ENCODE data around the gene TUNAR.

TUNAR gene

DNA sequence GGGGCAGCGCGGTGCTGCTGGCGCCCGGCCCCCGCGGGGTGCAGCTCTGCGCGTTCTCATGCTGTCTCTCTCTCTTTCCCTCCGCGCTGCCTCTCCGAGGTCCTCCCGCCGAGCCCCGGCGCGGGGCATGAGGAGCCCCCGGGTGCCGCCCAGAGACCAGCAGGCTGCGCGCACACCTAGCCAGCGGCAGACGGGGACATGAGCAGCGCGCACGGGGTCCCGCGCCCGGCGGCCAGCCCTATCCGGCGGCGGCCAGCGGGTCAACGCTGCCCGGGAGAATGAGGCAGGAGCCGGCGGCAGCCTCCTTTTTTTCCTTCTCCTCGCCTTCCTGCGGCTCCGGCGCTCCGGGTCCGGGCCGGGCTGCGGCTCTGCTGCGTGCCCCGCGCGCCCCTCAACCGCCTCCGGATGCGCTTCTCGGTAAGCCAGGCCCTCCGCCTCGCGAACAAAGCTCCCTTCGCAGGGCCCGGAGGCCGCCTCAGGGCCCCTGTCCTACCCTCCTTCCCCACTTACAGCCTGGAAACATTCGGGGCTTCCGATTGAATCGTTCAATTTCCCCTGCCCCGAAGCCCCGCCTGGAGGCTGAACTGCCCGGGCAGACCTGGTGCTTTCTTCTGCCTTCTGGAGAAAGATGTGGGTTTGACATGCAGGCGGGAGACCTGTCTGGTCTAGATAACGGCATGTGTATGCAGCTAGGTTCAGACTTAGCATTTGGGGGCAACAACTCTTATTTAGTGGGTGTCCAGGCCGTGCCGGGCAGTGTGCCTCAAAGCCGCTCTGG, at the start of gene TUNAR:
TSS of gene TUNAR (plus strand) at position 72 of the 778 bp plus-strand sequence.
- no peak for DNase-seq

DNA sequence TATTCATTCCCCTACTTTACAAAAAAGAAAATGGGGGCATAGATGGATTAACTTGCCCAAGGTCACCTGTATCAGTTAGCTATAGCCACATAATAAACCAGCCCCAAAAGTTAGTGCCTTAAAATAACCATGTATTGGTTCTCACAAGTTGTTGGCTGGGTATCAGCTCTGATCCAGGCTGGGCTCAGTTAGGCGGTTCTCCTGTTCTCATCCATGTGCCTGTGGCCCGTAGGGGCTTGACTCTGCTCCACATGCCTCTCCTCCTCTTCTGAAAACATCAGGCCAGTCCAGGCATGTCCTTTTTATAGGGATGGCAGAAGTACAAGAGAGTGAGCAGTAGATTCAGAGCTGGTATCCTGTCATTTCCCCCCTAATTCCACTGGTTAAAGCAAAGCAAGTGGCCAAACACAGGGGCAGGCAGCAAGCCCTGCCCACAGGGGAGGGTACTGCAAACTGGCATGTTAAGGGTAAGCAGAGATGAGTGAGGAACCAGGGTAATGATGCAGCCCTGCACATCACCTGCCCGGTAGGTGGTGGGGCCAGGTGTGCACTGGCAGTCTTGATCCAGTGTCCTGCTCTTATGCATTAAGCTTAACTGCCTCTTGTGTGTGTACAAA, 47.9 kb upstream of the TUNAR start:
- DNase-seq = no peak

DNA sequence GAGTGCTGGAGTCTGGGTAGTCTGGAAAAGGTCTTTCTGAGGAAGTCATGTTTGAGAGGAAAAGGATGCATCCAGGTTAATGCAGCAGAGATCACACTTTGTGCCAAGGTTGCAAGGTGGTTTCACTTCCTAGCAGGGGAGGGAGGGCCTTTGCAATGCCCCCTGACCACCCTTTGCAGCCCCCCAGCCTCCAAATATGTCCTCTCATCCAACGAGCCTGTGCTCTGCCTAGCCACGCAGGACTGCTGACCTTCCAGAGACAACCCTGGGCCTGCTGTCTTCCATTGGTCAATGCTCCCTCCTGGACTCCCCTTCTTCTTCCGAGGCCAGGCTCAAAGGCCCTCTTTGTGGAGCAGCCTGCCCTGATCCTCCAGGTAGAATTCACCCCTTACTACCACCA, 47.3 kb upstream of the TUNAR start:
- no peak for DNase-seq

DNA sequence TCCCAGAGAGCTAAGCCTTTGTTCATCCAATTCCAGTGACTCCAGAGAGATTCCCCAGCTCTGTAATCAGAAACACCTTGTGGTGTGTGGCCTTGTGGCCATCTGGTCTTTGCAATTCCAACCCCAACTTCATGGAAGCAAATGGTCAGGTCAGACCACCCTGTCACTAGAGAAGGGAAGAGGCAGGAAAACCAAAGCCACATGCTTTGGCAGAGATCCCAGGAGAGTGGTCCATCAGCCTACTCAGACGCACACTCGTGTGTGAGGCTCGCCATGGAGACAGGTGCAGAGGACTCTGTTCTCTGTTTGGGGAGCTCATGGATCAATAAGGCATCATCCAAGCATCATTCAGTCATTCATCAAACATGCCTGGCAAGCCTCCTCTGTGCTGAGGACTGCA, 46.2 kb upstream of the TUNAR start:
- DNase-seq = no peak

DNA sequence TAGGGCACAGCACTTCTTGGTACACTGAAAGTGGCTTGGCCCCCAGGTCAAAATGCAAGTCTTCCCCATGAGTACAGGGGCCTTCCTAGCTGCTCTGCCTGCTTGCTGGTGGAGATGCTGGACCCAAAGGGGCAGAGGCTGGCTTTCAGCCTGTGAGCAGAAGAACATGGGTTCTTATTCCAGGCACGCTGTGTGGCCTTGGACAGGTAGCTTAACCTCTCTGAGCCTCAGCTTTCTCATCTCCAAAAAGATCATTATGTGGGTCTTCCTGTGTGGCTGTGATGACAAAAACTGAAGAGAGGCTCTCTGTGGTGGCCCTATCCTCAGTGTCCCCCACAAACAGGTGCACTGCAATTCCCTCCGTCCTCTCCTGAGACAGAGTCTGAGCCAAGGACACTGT, 45.6 kb upstream of the TUNAR start:
- no peak for DNase-seq

DNA sequence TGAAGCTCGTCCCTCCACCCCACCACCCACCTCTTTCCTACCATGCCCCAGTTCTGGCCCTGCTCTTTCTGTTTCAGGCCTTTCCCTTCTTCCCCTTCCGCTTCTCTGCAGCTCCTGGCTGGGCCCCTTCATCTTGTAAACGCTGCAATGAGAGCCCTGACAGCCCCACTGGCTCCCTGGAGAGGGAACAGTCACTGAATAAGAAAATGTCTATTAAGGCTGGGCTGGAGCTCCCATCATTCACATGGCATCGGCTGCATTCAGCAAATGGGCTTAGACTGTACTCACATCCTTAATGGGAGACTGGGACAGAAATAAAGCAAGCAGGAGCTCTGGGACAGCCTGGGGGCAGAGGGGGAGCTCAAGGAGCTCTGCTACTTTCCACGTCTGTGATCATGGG, 45.2 kb upstream of the TUNAR start:
- DNase-seq = no peak

DNA sequence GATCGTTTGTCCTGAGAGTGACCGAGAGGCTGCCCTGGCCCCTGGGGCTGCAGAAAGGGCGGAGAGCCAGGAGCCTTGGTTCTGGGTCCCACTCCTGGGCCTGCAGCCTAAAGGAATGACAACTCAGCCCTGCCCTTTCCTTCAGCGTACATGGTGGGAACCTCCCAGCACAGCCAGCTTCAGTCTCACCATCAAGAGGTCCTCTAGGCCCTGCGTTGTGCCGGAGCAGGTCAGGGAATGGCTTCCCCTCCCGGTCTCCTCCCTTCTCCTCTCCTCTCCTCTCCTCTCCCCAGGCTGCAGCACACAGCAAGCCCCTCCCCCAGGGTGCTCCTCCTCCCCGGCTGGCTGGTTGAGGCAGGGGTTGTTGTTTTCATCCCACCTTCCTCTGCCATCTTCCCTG, 44.6 kb upstream of the TUNAR start:
- DNase-seq = no peak

DNA sequence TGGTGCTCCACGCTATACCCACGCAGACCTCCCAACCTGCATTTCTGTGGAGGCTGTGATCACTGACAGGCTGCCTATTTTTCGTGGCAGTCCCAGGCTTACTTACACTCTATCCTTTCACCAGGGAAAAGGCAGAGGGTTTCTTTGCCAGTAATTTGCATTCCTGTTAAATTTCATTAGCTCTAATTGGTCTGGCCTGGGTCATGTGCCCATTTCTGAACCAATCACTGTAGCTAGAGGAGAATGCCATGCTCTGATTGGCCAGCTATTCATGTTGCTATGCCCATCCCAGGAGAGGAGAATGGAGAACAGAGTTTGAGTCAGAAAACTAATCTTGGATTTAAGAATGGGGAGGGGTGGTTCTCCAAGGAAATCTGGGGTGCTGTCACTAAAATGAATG, 43.2 kb upstream of the TUNAR start:
- DNase-seq = no peak

DNA sequence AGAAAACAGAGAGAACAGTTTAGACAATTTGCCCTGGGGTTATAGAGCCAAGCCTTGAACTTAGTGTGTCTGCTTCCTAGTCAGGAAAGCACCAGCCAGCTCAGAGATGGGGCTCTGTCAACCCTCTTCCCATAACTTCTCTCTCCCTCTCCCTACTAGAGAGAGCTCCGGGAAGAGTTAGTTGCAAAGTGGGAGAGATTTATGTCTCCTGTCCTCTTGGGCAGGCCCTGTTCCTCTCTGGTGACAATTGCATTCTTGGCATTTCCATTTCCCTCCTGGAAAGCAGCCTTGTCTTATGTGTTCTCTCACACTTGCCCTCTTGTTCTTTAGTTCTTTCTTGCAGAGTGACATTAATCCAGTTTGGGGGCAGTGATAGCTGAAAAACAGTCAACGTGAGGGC, 42.1 kb upstream of the TUNAR start:
- no peak for DNase-seq

DNA sequence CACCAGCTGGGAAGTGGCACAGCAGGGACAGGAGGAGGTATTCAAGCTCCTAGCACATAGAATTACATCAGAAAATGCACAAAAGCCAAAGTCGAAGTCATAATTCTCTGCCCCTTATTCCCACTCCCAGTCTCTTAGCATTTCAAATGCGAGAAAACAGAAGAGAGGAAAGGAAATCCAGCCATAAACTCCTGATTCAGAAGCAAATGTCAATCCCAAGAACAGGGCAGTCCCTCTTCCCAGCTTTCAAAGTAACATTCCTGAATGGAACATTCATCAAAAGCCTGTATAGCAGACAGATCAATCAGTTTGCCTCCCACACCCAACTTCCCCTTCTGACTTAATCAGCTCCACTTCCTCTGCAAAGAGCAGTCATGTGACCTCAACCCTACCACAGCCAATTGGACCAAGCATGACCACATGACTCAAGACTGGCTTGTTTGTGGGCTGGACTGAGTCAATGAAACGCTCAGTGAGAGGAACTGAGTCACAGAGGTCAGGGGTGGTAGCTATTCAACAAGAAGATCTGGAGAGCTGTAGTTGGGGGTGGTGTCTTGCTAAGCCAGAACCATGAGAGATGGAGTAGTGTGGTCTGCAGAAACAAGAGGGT, 41.4 kb upstream of the TUNAR start:
- no peak for DNase-seq

DNA sequence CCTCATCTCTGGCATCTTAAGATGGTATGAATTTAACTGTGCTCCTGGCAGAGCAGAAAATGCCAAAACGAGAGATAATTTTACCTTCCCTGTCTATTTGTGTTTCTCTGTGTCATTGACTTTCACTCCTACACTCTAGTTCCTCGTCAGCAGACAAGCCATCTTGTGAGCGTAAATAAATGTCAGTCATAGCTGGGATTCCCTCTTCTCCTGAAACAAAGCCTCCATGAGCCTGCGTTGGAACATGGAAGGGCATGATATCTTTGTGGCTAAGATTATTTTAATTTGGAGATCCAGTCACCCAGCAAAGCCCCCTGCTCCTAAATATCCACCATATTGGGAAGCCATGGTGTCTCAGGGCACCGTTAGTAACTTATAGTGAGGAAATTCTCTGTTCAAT, 37.8 kb upstream of the TUNAR start:
- DNase-seq = no peak

DNA sequence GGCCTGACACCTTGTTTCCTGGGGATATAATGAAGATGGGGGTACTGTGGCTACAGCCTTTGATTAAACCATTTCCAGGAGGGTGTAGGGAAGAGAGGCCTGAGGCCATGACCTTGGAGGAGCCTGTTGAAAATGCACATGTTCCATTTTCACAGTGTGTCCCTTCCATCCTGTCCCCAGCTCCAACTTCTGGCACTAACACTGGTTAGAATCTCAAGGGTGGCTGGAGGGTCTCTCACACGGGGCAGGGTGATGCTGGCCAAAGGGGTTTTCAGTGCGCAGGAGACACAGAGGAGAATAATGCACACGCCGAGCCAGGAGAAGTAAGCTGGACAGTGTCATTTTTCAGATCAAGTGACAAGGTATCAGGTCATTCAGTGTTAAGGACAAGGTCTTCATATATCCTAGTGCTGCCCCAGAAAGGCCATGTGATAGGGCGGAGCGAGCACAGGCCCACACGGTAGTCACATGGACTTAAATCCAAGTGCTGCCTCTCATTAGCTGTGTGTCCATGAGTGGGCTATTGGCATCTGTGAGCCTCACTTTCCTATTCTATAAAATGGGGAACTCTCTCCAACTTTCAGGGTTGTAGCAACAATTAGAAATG, 36.4 kb upstream of the TUNAR start:
- DNase-seq = no peak

DNA sequence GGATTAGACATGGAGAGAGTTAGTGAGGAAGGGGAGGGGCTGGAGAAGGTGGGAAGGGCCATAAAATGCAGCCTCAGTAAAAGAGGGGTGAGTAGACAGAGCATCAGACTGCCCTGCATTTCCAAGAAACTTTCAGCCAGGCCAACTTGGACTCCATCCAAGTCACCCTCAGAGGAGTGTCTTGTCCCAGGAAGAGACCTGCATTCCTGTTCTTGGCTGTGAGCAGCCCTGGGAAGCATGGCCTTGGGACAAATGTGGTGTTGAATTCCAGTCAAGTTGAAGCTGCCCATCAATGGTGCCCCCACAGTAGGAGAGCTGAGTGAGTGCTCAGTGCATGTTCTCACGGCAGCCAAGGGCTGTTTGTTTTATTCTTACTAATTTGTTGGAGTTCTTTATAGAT, 35.0 kb upstream of the TUNAR start:
- DNase-seq = no peak

DNA sequence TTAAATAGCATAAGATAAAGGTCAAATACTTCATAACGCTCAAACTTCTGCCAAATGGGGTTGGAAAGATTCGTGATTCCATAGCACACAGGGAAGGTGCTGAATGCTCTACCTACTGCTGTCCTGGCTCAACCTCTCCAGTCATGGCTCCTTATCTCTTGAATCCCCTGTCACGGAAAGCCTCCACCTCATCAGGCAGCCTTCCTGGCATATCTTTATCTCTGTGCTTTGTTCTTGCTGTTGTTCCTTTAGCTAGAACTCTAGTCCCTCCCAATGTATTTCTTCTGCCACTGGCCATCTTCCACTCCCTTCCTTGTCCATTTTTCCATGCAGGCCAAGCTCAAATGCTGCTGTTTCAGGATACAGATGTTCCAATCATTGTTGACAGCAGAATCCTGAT, 26.9 kb upstream of the TUNAR start:
- no peak for DNase-seq

DNA sequence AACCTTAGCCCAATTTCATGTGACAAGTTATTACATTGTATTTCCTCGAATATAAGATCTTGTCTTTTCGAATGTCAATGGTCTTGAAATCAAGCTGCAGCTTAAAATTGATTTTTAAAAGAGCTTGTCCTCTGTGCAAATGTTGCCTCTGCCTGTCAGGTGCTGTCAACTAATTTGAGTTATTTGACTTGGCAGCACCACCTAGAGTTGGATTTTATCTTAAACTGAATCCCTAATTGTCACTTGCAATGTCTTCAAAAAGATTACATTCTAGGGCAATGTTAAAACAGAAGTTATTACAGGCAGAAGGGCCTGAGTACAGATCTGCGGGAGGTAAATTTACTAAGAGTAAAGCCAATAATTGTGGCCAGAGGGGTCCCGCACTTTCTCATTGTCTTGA, 26.2 kb upstream of the TUNAR start:
- DNase-seq = no peak

DNA sequence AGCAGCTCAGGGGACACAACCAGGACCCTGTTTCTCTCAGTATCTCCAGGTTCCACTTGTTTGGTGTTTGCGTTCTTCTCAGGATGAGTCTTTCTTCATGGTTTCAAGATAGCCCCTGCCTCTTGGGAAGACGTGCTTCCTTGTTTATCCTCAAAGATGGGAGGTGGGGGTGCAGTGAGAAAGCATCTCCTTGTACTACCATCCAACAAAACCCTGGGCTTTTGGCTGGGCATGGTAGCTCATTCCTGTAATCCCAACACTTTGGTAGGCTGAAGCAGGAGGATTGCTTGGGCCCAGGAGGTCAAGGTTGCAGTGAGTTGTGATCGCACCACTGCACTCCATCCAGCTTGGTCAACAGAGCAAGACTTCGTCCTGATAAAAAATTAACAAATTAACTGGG, 21.0 kb upstream of the TUNAR start:
- DNase-seq = no peak

DNA sequence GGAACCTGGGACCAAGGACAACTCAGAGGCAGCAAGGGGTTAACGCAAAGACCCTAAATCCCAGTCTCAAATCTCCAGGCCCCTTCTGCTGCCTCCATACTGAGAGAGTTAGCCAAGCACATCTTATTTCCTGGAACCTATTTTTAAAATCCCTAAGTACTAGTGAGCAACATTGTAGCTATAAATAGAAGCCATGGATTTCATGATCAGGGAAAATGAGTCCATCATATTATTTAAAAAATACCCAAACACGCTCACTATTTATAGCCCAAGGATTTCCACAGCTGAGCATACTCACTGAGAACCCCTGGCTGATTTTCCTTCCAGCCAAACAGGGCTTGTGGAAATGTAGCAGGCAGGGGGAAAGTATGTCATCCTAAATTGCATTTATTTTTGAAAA, 19.4 kb upstream of the TUNAR start:
- no peak for DNase-seq

DNA sequence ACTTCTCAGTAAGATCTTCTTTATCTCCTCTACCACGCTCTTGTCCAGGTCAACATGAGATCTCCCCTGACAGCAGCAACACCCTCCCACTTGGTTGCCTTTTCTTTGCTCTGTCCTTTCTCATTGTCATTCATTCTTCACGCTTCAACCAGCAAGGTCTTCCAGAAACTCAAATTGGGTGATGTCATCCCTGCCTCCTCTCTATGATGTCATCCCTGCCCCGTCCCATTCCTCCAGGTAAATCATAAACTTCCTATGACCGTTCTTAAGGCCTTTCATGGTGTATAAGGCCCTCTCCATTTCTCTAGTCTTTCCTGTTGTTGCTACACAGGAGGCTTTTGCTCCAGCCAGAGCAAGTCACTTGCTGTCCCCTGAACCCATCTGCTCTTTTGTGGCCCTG, 17.7 kb upstream of the TUNAR start:
- DNase-seq = no peak

DNA sequence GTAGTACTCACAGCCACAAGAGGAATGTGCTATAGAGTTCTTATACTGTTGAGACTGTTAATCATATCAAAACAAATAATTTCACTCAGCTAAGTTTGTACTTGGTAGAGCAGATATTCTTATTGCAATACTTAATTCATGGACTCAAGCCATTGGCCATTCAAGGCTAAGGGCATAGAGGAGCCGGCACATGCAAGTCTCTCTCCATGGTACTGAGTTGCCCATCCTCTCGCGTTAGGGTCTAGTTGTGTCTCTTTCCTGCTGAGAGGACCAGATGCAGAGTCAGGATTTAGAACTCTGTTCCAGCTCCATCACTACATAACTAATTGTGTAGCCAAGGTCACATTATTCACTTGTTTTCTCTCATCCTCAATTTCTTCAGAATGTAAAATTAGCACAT, 14.4 kb upstream of the TUNAR start:
- DNase-seq = no peak

DNA sequence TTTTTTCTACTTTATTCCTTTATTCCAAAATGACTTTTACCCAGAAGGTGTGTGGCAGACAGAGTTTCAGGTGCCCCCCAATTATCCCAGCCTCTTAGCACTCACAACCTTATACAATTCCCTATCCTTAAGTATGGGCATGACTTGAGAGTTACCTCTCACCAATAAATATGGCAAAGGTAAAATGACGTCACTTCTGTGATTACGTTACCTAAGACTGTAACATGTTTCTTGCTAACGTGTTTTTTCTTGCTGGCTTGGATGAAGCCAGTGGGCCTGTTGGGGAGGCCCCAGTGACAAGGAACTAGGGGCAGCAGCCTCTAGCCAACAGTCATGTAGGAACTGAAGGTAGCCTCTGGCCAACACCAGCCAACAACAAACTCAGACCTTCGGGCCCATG, 13.3 kb upstream of the TUNAR start:
- DNase-seq = no peak

DNA sequence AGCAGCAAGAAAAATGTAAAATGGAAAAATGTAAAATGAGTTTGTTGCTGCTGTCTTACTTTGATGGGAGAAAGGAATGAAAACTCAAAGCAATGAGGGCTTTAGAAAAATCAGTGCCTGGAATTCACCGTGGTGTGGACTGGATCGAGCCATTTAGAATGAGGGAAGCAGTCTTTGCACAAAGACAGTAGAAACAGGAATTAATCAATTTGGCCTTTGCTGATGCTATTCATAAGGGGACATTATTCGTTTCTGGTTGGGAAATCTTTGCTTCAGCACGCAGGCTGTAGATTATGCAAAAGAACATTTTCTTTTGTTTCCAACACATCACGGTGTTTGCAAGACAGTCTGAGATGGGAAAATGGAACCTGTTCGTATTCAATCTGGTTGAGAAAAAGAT, 6.9 kb upstream of the TUNAR start:
- no peak for DNase-seq

DNA sequence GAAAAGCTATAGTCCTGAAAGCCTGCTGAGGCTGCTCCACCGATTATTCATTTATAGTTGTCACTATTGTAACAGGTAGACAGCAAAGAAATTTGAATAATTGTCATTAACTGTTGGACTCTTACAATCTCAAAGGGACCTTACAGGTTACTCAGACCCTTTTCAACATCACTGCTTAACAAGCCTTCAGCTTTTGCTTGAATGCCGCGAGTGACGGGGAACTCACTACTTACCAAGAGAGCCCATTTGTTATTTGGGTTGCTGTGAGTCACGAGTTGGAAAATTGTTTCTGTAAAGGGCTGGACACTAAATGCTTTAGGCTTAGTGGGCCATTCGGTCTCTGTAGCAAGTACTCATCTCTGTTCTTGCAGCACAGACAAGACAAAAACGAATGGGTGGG, 5.9 kb upstream of the TUNAR start:
- no peak for DNase-seq

DNA sequence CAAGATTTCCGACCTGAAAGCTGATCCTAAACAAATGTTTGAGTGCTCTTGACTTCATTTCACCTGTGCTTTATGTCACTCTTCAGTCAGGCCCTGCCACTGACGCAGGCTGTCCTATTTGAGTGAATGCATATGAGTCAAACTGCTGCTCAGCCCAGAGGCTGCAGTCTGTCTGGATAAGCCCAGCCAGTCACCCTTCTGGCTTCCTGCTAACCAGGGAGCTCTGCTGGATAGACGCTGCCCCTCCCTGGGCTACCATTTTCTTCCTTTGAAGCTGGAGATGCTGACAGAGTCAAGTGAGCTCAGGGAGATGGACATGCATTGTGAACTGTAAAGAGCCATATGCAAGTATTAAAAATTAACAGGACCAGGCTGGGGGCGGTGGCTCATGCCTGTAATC, 5.1 kb upstream of the TUNAR start:
- DNase-seq = no peak

DNA sequence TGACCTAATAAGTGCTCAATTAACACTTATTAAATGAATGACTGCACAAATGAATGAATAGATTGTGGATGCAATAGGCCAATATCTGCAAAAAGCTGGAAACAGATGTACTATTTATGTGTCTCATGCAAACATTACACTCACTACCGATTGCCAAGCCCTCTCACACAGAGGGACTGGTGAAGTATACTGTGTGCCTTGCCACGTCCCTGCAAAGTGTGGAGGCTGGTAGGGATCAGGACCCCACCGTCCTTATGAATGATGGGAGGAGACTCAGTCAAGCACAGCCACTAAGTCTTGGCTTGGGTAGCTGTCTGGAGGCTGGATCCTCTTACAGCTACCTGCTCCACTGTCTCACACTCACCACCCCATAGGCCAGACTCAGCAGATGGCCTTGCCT, 3.9 kb upstream of the TUNAR start:
- no peak for DNase-seq

All from activated CD8-positive, alpha-beta memory T cell treated with anti-CD3 and anti-CD28 coated beads, Interleukin-2, amount 50 U/mL, for 4 hours (primary cell).